Measurements from ENCODE around the gene BCDIN3D.

DNA sequence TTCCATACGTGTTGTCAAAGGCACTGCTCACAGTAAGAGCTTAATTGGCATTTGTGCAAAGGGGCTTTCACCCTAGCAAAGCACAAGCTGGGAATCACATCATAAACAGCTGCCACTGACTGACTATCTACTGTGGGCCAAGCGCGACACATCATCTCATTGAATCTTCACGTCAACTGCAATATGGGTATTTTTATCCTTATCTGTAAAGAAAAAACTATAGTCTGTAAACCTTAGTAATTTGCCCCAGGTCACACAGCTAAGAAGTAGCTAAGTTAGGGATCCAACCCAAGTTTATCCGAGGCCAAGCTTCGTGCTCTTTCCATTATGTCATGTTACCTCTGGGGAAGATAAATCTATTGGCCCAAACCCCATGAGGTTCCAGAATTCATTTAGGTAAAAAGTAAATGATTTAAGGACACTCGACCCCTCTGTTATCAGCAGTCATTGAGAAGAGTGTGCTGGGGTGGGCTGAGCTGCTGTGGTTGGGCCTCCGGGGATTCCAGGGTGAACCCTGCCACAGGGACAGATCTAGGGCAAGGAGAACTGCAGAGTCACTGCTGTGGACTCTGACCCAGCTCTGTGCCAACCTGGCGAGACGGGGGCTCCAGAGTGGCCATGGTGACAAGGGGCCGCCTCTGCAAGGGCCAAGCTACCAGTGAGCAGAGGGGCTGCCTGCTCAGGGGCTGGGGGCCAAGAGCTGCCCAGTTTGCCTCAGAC is 42.3 kb downstream of the BCDIN3D start:
- TF ChIP-seq, protein P1, sequence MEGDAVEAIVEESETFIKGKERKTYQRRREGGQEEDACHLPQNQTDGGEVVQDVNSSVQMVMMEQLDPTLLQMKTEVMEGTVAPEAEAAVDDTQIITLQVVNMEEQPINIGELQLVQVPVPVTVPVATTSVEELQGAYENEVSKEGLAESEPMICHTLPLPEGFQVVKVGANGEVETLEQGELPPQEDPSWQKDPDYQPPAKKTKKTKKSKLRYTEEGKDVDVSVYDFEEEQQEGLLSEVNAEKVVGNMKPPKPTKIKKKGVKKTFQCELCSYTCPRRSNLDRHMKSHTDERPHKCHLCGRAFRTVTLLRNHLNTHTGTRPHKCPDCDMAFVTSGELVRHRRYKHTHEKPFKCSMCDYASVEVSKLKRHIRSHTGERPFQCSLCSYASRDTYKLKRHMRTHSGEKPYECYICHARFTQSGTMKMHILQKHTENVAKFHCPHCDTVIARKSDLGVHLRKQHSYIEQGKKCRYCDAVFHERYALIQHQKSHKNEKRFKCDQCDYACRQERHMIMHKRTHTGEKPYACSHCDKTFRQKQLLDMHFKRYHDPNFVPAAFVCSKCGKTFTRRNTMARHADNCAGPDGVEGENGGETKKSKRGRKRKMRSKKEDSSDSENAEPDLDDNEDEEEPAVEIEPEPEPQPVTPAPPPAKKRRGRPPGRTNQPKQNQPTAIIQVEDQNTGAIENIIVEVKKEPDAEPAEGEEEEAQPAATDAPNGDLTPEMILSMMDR (conservative IDR thresholded peaks at IDR 0.05; ENCODE audit: low read depth, low read length), result no peak
- TF ChIP-seq EZH2 (IDR thresholded peaks at IDR 0.05; ENCODE audit: low read length, unreplicated experiment) (no peak), EZH2phosphoT487 (IDR thresholded peaks at IDR 0.05; ENCODE audit: borderline replicate concordance, low read length) (no peak)
